ENCODE data around the gene PAK6.

PAK6 gene

DNA sequence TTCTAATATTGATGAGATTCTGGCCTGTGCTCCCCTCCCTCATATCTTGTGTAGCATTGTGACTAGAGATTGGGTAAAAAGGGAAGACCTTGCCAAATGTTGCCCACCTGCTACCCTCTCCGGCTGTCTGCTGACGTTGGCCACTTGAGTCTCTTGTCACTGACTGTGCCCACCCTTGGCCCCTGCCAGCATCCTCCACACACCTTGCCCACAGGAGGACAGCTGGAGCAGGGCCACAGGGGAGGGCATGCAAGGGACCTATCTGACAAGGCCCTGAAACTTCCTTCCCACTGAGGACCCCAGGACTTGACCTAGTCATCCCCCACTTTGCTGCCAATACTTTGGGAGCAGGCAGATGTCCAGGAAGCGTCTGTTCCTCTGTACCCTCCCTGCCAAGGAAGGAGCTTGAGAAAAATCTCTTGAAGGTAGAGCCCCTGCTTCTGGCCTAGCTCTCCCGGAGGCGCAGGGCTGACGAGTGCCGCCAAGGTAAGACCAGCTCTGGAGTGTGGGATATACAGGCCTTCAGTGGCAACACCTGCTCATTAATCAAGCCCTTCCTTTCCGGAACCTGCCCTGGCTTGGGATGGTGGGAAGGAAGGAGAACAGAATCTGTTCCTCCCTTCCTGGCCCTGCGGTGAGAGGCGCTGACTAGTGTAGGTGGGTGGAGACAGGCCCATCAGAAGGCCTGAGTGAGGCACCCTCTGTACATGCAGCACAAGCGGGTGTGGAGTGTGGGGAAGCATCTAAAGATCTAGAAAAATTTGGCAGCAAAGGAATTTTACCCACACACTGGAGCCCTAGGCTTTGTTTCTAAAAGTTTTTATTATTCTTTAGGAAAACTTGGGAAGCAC is 4.9 kb upstream of the PAK6 start:
- Histone ChIP-seq H3K27ac (ENCODE audit: low read length) (no peak overlapping the region), H3K9me2 (replicated peaks; ENCODE audit: insufficient read depth, low read length) (no peaks in the 10 kb centered on the region), H3K27me3 (replicated peaks; ENCODE audit: insufficient read depth, low read length) (no peaks in the 10 kb centered on the region), H3K4me2 (ENCODE audit: low read depth, low read length) (no peak overlapping the region), H3K9ac (ENCODE audit: low read length) (no peak overlapping the region), H3K4me1 (ENCODE audit: low read length) (peaks cover 17% of the 10 kb centered on the region), H2AFZ (ENCODE audit: low read length) (no peak overlapping the region), H3K4me3 (ENCODE audit: low read length) (no peak overlapping the region), H3K79me2 (ENCODE audit: low read length) (no peaks in the 10 kb centered on the region), H3K36me3 (replicated peaks; ENCODE audit: insufficient read depth, low read length) (0 out of 2 replicates have a peak, but pooled peaks cover 4% of the 10 kb centered on the region), H3F3A (ENCODE audit: insufficient read depth, low read length) (no peaks in the 10 kb centered on the region; the same call in 1 of the 2 replicates), H4K20me1 (ENCODE audit: insufficient read depth, low read length) (no peaks in the 10 kb centered on the region), H3K9me3 (replicated peaks; ENCODE audit: insufficient read depth, low read length) (no peaks in the 10 kb centered on the region)
- DNase-seq: no peak
- TF ChIP-seq EZH2phosphoT487 (IDR thresholded peaks at IDR 0.05; ENCODE audit: low read length) (no peak), EZH2 (optimal IDR thresholded peaks at IDR 0.05; ENCODE audit: low read depth, low read length) (no peak)
- TF ChIP-seq, protein P1, sequence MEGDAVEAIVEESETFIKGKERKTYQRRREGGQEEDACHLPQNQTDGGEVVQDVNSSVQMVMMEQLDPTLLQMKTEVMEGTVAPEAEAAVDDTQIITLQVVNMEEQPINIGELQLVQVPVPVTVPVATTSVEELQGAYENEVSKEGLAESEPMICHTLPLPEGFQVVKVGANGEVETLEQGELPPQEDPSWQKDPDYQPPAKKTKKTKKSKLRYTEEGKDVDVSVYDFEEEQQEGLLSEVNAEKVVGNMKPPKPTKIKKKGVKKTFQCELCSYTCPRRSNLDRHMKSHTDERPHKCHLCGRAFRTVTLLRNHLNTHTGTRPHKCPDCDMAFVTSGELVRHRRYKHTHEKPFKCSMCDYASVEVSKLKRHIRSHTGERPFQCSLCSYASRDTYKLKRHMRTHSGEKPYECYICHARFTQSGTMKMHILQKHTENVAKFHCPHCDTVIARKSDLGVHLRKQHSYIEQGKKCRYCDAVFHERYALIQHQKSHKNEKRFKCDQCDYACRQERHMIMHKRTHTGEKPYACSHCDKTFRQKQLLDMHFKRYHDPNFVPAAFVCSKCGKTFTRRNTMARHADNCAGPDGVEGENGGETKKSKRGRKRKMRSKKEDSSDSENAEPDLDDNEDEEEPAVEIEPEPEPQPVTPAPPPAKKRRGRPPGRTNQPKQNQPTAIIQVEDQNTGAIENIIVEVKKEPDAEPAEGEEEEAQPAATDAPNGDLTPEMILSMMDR (IDR thresholded peaks at IDR 0.05; ENCODE audit: low read length): no peak

DNA sequence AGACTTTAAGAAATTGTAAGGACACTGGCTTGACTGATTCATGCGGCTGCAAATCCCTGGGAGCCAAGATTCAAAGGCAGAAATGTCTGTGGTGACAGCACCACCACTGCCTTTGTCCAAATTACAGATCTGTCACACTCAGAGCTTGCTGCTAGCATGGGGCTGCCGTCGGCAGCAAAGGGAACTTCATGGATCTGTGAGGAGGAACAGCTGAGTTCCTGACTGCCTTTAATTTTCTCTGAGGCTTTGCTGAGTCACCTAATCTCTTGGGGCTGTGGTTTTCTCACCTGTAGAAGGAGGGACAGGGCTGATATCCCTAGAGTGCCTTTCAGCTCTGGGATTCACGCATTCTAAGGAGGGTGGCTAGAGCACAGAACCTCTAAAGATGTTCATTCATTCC is 4.1 kb upstream of the PAK6 start:
- Histone ChIP-seq H3K4me2 (ENCODE audit: low read depth, low read length) (no peak overlapping the region), H3K36me3 (replicated peaks; ENCODE audit: insufficient read depth, low read length) (0 out of 2 replicates have a peak, but pooled peaks cover 2% of the 10 kb centered on the region), H3K4me3 (ENCODE audit: low read length) (no peak overlapping the region), H3K27me3 (replicated peaks; ENCODE audit: insufficient read depth, low read length) (no peaks in the 10 kb centered on the region), H3K9ac (ENCODE audit: low read length) (no peak overlapping the region), H3K9me2 (replicated peaks; ENCODE audit: insufficient read depth, low read length) (no peaks in the 10 kb centered on the region), H3F3A (ENCODE audit: insufficient read depth, low read length) (no peaks in the 10 kb centered on the region; the same call in 1 of the 2 replicates), H4K20me1 (ENCODE audit: insufficient read depth, low read length) (no peaks in the 10 kb centered on the region), H3K4me1 (ENCODE audit: low read length) (peaks cover 17% of the 10 kb centered on the region), H3K27ac (ENCODE audit: low read length) (no peak overlapping the region; the same call in 1 of the 2 replicates), H2AFZ (ENCODE audit: low read length) (no peak overlapping the region), H3K9me3 (replicated peaks; ENCODE audit: insufficient read depth, low read length) (no peaks in the 10 kb centered on the region), H3K79me2 (ENCODE audit: low read length) (no peaks in the 10 kb centered on the region)
- TF ChIP-seq, protein P1 (IDR thresholded peaks at IDR 0.05; ENCODE audit: low read length): no peak
- no peak for TF ChIP-seq EZH2phosphoT487 (IDR thresholded peaks at IDR 0.05; ENCODE audit: low read length)
- no peak for DNase-seq

DNA sequence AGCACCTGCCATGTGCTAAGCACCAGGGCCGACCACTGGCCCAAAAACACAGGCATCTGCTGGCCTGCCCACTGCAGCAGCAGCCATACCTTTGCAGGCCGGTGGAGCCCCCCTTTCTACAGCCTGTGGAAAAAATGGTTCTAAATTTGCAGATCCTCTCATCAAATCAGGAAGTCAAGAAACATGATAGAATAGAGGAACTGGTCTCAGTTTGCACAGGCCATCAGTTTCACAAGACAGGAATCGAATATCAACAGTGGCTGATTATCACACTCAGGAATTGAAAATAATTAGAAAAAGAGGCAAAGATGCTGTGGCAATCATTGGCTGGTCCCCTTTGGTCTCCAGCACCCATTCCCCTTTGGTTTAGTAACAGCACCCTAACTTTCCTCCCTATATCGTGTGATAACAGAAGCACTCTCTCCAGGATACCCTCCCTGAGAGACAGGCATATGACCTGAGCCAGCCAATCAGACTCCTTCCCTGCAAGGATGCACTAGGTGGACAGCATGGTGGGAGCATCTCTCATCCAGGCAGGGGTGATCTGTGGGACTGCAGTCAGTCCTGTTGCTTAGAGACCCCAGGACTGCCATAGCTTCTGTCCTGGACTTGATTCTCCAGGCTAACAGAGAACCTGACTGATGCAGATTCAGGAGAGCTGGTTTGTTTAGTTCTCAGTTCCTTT is 3.5 kb upstream of the PAK6 start:
- Histone ChIP-seq H3K9ac (ENCODE audit: low read length) (no peak overlapping the region), H3K79me2 (ENCODE audit: low read length) (no peaks in the 10 kb centered on the region), H3K4me3 (ENCODE audit: low read length) (no peak overlapping the region), H3K36me3 (replicated peaks; ENCODE audit: insufficient read depth, low read length) (no peaks in the 10 kb centered on the region), H3K27me3 (replicated peaks; ENCODE audit: insufficient read depth, low read length) (no peaks in the 10 kb centered on the region), H2AFZ (ENCODE audit: low read length) (no peak overlapping the region), H3K4me1 (ENCODE audit: low read length) (peaks cover 17% of the 10 kb centered on the region), H3F3A (ENCODE audit: insufficient read depth, low read length) (no peaks in the 10 kb centered on the region; the same call in 1 of the 2 replicates), H3K9me2 (replicated peaks; ENCODE audit: insufficient read depth, low read length) (no peaks in the 10 kb centered on the region), H3K9me3 (replicated peaks; ENCODE audit: insufficient read depth, low read length) (no peaks in the 10 kb centered on the region), H3K4me2 (ENCODE audit: low read depth, low read length) (no peak overlapping the region), H4K20me1 (ENCODE audit: insufficient read depth, low read length) (no peaks in the 10 kb centered on the region), H3K27ac (ENCODE audit: low read length) (no peak overlapping the region)
- no peak for TF ChIP-seq EZH2 (optimal IDR thresholded peaks at IDR 0.05; ENCODE audit: low read depth, low read length)
- no peak for DNase-seq
